ENCODE data around the gene HIVEP1. TPM values are rescaled to one million over a fixed set of nuclear protein-coding genes. Genes with fewer than 3 reads are reported as not detected.
"Not testable (repeated sequence)": the region's sequence is repeated elsewhere in the genome, so short reads cannot be mapped to it uniquely, and the experiment has no call there.

HIVEP1 gene
- total RNA-seq, 6 donors from 2014 or later = 22.9 to 48.5 (median 30.4) TPM

DNA sequence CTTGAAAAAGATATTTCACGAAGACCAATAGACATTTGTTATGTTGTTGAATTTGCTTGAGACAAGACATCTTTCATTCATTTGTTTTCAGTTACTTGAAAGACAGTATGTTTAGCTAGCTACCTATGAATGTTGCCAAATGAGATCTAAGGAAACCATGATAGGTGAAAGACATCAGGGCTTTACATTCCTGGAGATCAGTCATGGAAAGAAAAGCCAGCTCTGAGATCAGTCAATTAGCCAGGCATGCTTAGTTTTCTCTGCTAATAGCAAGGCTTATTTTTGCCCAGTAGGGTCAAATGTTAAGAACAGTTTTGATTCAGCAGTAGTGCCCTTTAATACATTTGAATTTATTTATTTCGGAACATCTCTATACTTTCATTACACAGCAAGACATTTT lies 161.5 kb downstream of the HIVEP1 start:
- Histone ChIP-seq H3K27me3 (no peaks in the 10 kb centered on the region), H3K36me3 (no peaks in the 10 kb centered on the region), H3K9me3 (no peaks in the 10 kb centered on the region), H3K4me3 (no peak overlapping the region), H3K4me1 (no peaks in the 10 kb centered on the region), H3K27ac (no peak overlapping the region)
- 81 to 90% methylated on average over 2 of the region's 2 CpGs for WGBS, 2 donors
- no peak for TF ChIP-seq POLR2AphosphoS5 (IDR thresholded peaks at IDR 0.05)
- TF ChIP-seq EP300 (IDR thresholded peaks at IDR 0.05) = no peak
- TF ChIP-seq, protein P1, sequence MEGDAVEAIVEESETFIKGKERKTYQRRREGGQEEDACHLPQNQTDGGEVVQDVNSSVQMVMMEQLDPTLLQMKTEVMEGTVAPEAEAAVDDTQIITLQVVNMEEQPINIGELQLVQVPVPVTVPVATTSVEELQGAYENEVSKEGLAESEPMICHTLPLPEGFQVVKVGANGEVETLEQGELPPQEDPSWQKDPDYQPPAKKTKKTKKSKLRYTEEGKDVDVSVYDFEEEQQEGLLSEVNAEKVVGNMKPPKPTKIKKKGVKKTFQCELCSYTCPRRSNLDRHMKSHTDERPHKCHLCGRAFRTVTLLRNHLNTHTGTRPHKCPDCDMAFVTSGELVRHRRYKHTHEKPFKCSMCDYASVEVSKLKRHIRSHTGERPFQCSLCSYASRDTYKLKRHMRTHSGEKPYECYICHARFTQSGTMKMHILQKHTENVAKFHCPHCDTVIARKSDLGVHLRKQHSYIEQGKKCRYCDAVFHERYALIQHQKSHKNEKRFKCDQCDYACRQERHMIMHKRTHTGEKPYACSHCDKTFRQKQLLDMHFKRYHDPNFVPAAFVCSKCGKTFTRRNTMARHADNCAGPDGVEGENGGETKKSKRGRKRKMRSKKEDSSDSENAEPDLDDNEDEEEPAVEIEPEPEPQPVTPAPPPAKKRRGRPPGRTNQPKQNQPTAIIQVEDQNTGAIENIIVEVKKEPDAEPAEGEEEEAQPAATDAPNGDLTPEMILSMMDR (IDR thresholded peaks at IDR 0.05) = no peak
- TF ChIP-seq POLR2A (IDR thresholded peaks at IDR 0.05) = no peak
- DNase-seq = no peak
- ATAC-seq (ENCODE audit: low FRiP score in 2 of 2) = no peak

DNA sequence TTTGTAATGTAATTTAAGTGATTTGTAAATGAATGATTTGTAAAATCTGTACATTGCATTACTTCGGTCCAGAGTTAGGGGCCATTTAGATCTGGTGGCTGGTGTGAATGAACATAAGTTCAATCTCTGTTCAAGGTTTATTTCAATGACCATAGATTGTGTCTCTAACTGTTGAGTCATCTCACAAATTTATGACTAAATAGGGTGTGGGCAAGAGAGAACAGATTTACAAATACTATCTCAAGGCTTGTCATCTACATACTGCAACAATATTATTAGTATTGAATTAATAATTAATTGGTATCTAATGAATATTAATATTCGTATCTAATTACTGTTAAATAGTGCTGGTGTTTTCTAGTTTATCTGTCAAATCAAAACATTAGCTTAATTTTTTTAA lies 162.8 kb downstream of the HIVEP1 start:
- H3K27ac ChIP-seq = no peak overlapping the region
- H3K36me3 ChIP-seq = no peaks in the 10 kb centered on the region
- TF ChIP-seq, protein P1 (IDR thresholded peaks at IDR 0.05) = no peak
- TF ChIP-seq EP300 (IDR thresholded peaks at IDR 0.05) = no peak
- TF ChIP-seq POLR2AphosphoS5 (IDR thresholded peaks at IDR 0.05) = no peak
- no peak for TF ChIP-seq POLR2A (IDR thresholded peaks at IDR 0.05)
- DNase-seq (no peak), ATAC-seq (ENCODE audit: low FRiP score in 2 of 2) (no peak)
- no peaks in the 10 kb centered on the region for H3K4me1 ChIP-seq
- 96 to 97% methylated on average over 2 of the region's 2 CpGs for WGBS, 2 donors
- H3K4me3 ChIP-seq = no peak overlapping the region
- H3K27me3 ChIP-seq = no peaks in the 10 kb centered on the region
- no peaks in the 10 kb centered on the region for H3K9me3 ChIP-seq

DNA sequence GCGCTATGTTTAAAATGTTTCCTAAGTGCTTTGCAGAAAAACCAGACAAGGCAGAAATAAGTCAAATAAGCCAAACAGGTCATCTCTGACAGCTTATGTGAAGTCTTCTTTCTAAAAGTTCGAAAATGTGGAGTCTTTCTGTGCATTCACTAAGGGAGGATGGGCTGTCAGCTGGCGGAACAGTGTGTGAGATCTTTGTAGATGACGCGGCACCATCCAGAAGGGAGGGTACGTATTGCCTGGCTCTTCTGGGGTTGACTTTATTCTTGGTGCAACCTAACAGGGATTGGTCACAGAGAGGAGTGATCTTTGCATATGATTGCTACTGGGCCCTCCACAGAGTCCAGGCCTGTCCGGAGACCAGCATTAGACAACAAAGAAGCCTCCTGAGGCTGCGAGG lies 163.5 kb downstream of the HIVEP1 start:
- DNase-seq (no peak), ATAC-seq (ENCODE audit: low FRiP score in 2 of 2) (no peak)
- WGBS, 2 donors = 90 to 93% methylated on average over 8 of the region's 8 CpGs
- Histone ChIP-seq H3K4me3 (no peak overlapping the region), H3K27me3 (no peaks in the 10 kb centered on the region), H3K9me3 (no peaks in the 10 kb centered on the region), H3K4me1 (no peaks in the 10 kb centered on the region), H3K27ac (no peak overlapping the region), H3K36me3 (no peaks in the 10 kb centered on the region)
- no peak for TF ChIP-seq POLR2AphosphoS5 (IDR thresholded peaks at IDR 0.05)
- no peak for TF ChIP-seq EP300 (IDR thresholded peaks at IDR 0.05)
- TF ChIP-seq, protein P1 (IDR thresholded peaks at IDR 0.05) = no peak
- no peak for TF ChIP-seq POLR2A (IDR thresholded peaks at IDR 0.05)

DNA sequence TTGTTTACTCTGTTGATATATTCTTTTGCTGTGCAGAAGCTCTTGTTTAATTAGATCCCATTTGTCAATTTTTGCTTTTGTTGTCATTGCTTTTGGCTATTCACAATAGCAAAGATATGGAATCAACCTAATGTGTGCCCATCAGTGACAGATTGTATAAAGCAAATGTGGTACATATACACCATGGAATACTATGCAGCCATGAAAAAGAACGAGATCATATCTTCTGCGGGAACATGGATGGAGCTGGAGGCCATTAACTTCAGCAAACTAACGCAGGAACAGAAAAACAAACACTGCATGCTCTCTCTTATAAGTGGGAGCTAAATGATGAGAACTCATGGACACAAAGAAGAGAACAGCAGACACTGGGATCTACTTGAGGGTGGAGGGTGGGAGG lies 164.7 kb downstream of the HIVEP1 start:
- H3K4me3 ChIP-seq; H3K4me1 ChIP-seq; H3K27me3 ChIP-seq; DNase-seq; H3K9me3 ChIP-seq; ATAC-seq (ENCODE audit: low FRiP score in 2 of 2); H3K36me3 ChIP-seq; H3K27ac ChIP-seq: not testable (repeated sequence)
- WGBS, 2 donors = 92 to 94% methylated on average over 3 of the region's 3 CpGs

DNA sequence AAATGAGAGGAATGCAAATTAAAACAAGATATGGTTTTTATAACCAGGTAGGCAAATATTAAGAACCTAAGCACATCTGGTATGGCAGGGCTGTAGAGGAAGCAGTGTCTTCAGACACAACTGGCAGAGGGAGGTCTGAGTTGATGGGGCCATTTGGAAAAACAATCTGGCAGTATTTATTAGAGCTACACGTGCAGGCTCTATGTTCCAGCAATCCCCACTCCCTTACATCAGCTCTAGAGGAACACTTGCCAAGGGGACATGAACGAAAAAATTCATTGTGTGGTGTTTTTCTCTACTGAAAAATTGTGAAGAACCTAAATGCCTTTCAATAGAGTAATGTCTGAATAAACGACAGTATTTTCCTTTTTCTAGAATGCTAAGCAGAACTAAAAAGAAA lies 166.4 kb downstream of the HIVEP1 start:
- Histone ChIP-seq H3K27ac (no peak overlapping the region), H3K4me1 (no peaks in the 10 kb centered on the region), H3K36me3 (no peaks in the 10 kb centered on the region), H3K9me3 (no peaks in the 10 kb centered on the region), H3K4me3 (no peak overlapping the region), H3K27me3 (no peaks in the 10 kb centered on the region)
- 63 to 80% methylated on average over 3 of the region's 3 CpGs for WGBS, 2 donors
- no peak for ATAC-seq (ENCODE audit: low FRiP score in 2 of 2)
- no peak for DNase-seq
- TF ChIP-seq, protein P1 (IDR thresholded peaks at IDR 0.05) = no peak
- TF ChIP-seq EP300 (IDR thresholded peaks at IDR 0.05) = no peak
- no peak for TF ChIP-seq POLR2A (IDR thresholded peaks at IDR 0.05)
- no peak for TF ChIP-seq POLR2AphosphoS5 (IDR thresholded peaks at IDR 0.05)

Data from upper lobe of left lung (tissue), 6 donors.